ENCODE data around the gene EMILIN1. TPM values are rescaled to one million over a fixed set of nuclear protein-coding genes. Genes with fewer than 3 reads are reported as not detected.

Gene EMILIN1
- total and polyA plus RNA-seq, 2 of the 8 experiments (the other 6 are each of a cell fraction or from before 2014, with no cell fraction given): 1.9 to 3.0 TPM

DNA sequence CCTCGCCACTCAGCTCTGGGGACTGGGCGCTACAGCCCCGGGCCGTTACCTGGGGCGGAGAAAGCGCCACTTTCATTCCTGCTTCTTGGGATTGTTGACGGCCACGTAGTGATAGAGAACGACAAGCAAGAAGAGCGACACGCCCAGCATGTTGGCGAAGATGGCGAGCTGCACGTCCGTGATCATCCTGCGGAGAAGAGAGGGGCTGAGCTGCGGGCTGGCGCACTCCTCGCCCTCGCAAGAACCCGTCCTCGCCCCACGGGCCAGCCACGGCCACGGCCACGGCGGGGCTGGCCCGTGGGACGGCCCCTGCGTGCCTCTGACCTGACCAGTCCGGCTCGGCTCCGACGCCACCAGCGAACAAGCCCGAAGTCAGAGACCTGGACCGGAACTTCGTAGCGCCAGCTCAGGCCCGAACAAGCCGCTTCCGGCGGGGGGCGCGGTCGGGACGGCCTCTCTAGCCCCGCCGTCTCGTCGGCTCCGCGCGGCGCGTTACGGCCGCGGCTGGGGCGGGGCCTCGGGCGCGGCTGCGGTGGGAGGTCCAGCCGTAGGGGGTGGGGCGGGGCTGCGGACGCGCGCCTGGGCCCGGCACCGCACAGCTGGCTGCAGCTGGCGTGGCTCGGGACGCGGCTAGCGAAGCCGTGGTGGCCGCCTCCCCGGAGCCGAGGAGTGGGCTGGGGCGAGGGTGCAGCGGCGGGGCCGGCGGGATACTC is 7.0 kb upstream of the EMILIN1 start, which contains the start of gene OST4 (continued):
- TF ChIP-seq NANOG (IDR thresholded peaks at IDR 0.05; ENCODE audit: insufficient read depth, low read depth, low read length, poor library complexity, severe bottlenecking) (no peak), CREB1 (IDR thresholded peaks at IDR 0.05) (peak; percentile 54), BCL11A (IDR thresholded peaks at IDR 0.05; ENCODE audit: low read depth in 2 of 2, low read length in 2 of 2) (no peak), CHD2 (IDR thresholded peaks at IDR 0.05; ENCODE audit: low read length) (no peak), RNF2 (IDR thresholded peaks at IDR 0.05; ENCODE audit: borderline replicate concordance, low read depth, low read length, missing control alignments, poor library complexity, severe bottlenecking) (no peak), HDAC6 (IDR thresholded peaks at IDR 0.05; ENCODE audit: low read depth, low read length) (no peak), SAP30 (IDR thresholded peaks at IDR 0.05; ENCODE audit: insufficient read depth, insufficient replicate concordance, low read length) (no peak), SP2 (IDR thresholded peaks at IDR 0.05; ENCODE audit: low read length) (peak; percentile 72), MAFK (IDR thresholded peaks at IDR 0.05; ENCODE audit: low read depth, low read length) (no peak), GABPA (IDR thresholded peaks at IDR 0.05; ENCODE audit: borderline replicate concordance, insufficient read depth, low read length) (peak; percentile 90), TCF12 (IDR thresholded peaks at IDR 0.05; ENCODE audit: low read depth, low read length) (no peak), TEAD4 (IDR thresholded peaks at IDR 0.05; ENCODE audit: low read depth, low read length) (no peak), PHF8 (conservative IDR thresholded peaks at IDR 0.05; ENCODE audit: low read depth, low read length) (peak; percentile 92), CHD1 (IDR thresholded peaks at IDR 0.05; ENCODE audit: low read depth, low read length) (no peak), GTF2F1 (IDR thresholded peaks at IDR 0.05; ENCODE audit: borderline replicate concordance, low read depth, low read length) (no peak), YY1 (IDR thresholded peaks at IDR 0.05; ENCODE audit: low read depth, low read length) (0 out of 2 replicates have a peak, but pooled peaks have one; percentile 33), POLR2A (IDR thresholded peaks at IDR 0.05; ENCODE audit: control extremely low read depth in 1 of 2, low read depth in 2 of 2, low read length in 2 of 2) (peak in 1 of 2 experiments; percentile 76; a peak in 1 of 3 replicates), EP300 (IDR thresholded peaks at IDR 0.05; ENCODE audit: borderline replicate concordance in 1 of 2, low read depth in 2 of 2, low read length in 2 of 2) (no peak), POLR2AphosphoS5 (IDR thresholded peaks at IDR 0.05; ENCODE audit: low read depth, low read length) (peak; percentile 85)
- TF ChIP-seq, protein P1, sequence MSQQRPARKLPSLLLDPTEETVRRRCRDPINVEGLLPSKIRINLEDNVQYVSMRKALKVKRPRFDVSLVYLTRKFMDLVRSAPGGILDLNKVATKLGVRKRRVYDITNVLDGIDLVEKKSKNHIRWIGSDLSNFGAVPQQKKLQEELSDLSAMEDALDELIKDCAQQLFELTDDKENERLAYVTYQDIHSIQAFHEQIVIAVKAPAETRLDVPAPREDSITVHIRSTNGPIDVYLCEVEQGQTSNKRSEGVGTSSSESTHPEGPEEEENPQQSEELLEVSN (IDR thresholded peaks at IDR 0.05): no peak

Measured in H1 (cell line).